ENCODE data around the gene GADD45B.

DNA sequence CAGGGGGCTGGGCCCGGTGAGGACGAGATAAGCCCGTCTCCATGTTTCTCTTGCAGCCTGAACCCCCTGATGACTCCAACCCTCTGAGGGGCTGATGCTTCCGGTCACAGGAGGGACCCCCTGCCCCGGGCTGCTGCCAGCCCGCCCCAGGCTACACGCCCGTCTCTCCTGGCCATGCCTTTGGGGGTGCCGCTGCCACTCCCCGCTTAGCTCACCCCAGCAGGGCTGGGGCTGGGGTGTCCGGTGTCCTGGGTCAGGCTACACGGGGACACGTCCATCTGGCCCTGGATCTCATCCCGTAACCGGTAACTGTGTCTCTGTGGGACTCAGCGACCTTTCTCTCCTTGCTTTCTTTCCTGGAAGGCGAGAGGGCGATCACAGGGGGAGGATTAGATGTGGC is 40.8 kb downstream of the GADD45B start:
- TF ChIP-seq, protein P1, sequence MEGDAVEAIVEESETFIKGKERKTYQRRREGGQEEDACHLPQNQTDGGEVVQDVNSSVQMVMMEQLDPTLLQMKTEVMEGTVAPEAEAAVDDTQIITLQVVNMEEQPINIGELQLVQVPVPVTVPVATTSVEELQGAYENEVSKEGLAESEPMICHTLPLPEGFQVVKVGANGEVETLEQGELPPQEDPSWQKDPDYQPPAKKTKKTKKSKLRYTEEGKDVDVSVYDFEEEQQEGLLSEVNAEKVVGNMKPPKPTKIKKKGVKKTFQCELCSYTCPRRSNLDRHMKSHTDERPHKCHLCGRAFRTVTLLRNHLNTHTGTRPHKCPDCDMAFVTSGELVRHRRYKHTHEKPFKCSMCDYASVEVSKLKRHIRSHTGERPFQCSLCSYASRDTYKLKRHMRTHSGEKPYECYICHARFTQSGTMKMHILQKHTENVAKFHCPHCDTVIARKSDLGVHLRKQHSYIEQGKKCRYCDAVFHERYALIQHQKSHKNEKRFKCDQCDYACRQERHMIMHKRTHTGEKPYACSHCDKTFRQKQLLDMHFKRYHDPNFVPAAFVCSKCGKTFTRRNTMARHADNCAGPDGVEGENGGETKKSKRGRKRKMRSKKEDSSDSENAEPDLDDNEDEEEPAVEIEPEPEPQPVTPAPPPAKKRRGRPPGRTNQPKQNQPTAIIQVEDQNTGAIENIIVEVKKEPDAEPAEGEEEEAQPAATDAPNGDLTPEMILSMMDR (IDR thresholded peaks at IDR 0.05; ENCODE audit: low read depth, low read length, poor library complexity, severe bottlenecking) = no peak
- no peak for TF ChIP-seq EZH2phosphoT487 (IDR thresholded peaks at IDR 0.05; ENCODE audit: borderline replicate concordance, low read length)
